HEK293T (cell line): ENCODE results near the gene KLHDC10.

Experiments used
- CTCF ChIA-PET: fragments of 350-600 bp; formaldehyde crosslinking; extraction: SDS; loops from one replicate; lab custom pipeline; 2021; ENCODE audit warnings: antibody characterized with exemption, inconsistent platforms; lab: Yijun Ruan, JAX
- POLR2A ChIA-PET: fragments of 350-600 bp; formaldehyde crosslinking; extraction: SDS; loops from one replicate; lab custom pipeline; 2020; ENCODE audit warnings: antibody characterized with exemption, inconsistent platforms; lab: Yijun Ruan, JAX
- DNase-seq: peaks from one replicate; pipeline ENCODE4 v3.0.0; 2012; ENCODE audit warnings: mixed read lengths; ENCODE audit errors: extremely low spot score
- ARNT ChIP-seq: fragments of 450-650 bp; IDR thresholded peaks from 2 replicates; pipeline ENCODE4 v1.6.1; 2017; ENCODE audit warnings: mild to moderate bottlenecking
- BHLHE40 ChIP-seq: fragments of 450-650 bp; IDR thresholded peaks from 2 replicates; pipeline ENCODE4 v1.6.1; 2016; ENCODE audit warnings: mild to moderate bottlenecking, moderate library complexity, borderline replicate concordance
- CTBP1 ChIP-seq: fragments of 450-650 bp; IDR thresholded peaks from 2 replicates; pipeline ENCODE4 v1.6.1; 2016; ENCODE audit warnings: borderline replicate concordance
- ELF4 ChIP-seq: fragments of 450-650 bp; IDR thresholded peaks from 2 replicates; pipeline ENCODE4 v1.6.1; 2017; ENCODE audit warnings: antibody characterized with exemption
- FOXA1 ChIP-seq: fragments of 450-650 bp; IDR thresholded peaks from 2 replicates; pipeline ENCODE4 v1.6.1; 2016; ENCODE audit warnings: mild to moderate bottlenecking
- FOXK2 ChIP-seq: fragments of 450-650 bp; IDR thresholded peaks from 2 replicates; pipeline ENCODE4 v1.6.1; 2016; ENCODE audit warnings: mild to moderate bottlenecking
- FOXM1 ChIP-seq: fragments of 450-650 bp; IDR thresholded peaks from 2 replicates; pipeline ENCODE4 v1.6.1; 2017; ENCODE audit warnings: mild to moderate bottlenecking, borderline replicate concordance
- HDGF ChIP-seq: fragments of 450-650 bp; IDR thresholded peaks from 2 replicates; pipeline ENCODE4 v1.6.1; 2017; ENCODE audit warnings: antibody characterized with exemption, borderline replicate concordance
- L3MBTL2 ChIP-seq: fragments of 450-650 bp; conservative IDR thresholded peaks from 2 replicates; pipeline ENCODE4 v1.6.1; 2016; ENCODE audit warnings: mild to moderate bottlenecking
- LEF1 ChIP-seq: fragments of 450-650 bp; IDR thresholded peaks from 2 replicates; pipeline ENCODE4 v1.6.1; 2017; ENCODE audit warnings: mild to moderate bottlenecking, borderline replicate concordance
- NFRKB ChIP-seq: fragments of 450-650 bp; IDR thresholded peaks from 2 replicates; pipeline ENCODE4 v1.6.1; 2016; ENCODE audit warnings: mild to moderate bottlenecking, moderate library complexity
- SP1 ChIP-seq: fragments of 450-650 bp; IDR thresholded peaks from 2 replicates; pipeline ENCODE4 v1.6.1; 2017
- SUZ12 ChIP-seq: fragments of 450-650 bp; IDR thresholded peaks from 2 replicates; pipeline ENCODE4 v1.6.1; 2016; ENCODE audit warnings: mild to moderate bottlenecking
- TARDBP ChIP-seq: fragments of 450-650 bp; IDR thresholded peaks from 2 replicates; pipeline ENCODE4 v1.6.1; 2016
- ZNF384 ChIP-seq: fragments of 450-650 bp; IDR thresholded peaks from 2 replicates; pipeline ENCODE4 v1.6.1; 2016
- TF ChIP-seq, protein P1 (sequence below): fragments of 450-650 bp; IDR thresholded peaks from 2 replicates; pipeline ENCODE4 v1.6.1; 2016

KLHDC10 gene

DNA sequence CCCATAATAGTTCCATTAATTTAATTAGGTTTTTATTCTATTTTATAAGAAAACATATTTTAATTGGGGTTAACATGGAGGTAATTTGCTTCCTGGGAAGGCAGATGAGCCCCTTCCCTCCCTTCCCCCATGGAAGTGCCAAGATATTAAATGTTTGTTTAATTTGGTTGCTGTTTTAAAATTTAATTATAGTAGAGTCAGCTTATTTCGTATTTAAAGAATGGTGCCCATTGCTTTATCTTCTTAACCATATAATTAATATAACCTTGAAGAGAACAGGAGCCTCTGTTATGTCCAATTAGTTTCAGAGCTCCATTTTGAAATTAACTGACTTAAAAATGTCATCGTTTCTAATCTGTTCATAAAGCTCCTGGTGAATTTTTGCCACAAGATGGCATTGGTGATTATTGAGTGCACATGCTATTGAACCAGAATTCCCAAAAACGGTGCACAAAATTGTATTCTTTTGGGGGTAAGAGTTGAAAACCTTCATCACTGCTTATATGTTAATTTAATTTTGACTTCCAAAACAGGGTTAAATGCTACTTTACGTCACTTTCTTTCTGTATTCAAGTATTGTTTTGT, 26.0 kb downstream of the KLHDC10 start:
- TF ChIP-seq ZNF384 (no peak), CTBP1 (no peak), LEF1 (no peak), NFRKB (no peak), SUZ12 (no peak), HDGF (no peak), SP1 (no peak), BHLHE40 (no peak), ELF4 (no peak), FOXM1 (no peak), ARNT (no peak), FOXA1 (no peak), FOXK2 (no peak), TARDBP (no peak), L3MBTL2 (no peak)
- TF ChIP-seq, protein P1, sequence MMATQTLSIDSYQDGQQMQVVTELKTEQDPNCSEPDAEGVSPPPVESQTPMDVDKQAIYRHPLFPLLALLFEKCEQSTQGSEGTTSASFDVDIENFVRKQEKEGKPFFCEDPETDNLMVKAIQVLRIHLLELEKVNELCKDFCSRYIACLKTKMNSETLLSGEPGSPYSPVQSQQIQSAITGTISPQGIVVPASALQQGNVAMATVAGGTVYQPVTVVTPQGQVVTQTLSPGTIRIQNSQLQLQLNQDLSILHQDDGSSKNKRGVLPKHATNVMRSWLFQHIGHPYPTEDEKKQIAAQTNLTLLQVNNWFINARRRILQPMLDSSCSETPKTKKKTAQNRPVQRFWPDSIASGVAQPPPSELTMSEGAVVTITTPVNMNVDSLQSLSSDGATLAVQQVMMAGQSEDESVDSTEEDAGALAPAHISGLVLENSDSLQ: no peak
- no peak for DNase-seq
- ChIA-PET CTCF (interaction anchor here (0.8 to 1.4 kb wide), 2 partner anchors 12 to 24 kb away, joined by 3 to 5 read pairs; no protein-coding TSS in a partner anchor), POLR2A (no interaction called here)

DNA sequence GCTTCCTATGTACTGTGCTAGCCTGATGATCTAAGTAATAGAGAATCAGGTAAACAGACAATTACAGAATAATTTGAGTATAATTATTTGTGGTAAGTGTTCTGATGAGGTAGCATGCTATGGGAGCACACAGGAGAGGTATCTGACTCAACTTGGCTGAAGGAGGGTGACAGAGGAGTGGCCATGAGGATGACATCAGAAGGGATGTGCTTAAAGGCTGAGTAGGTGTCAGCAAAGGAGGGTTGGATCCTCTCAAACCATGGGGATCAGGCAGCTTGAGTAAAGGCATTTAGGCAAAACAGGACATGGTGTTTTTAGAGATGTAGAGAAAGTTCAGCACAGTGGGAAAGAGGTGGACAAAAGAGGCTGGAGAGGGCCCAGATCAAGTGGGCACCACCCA, 29.0 kb downstream of the KLHDC10 start:
- TF ChIP-seq SP1 (no peak), CTBP1 (no peak), FOXA1 (no peak), SUZ12 (no peak), FOXM1 (no peak), ELF4 (no peak), NFRKB (no peak), TARDBP (no peak), HDGF (no peak), ARNT (no peak), FOXK2 (no peak), BHLHE40 (no peak), L3MBTL2 (no peak), LEF1 (no peak), ZNF384 (no peak)
- TF ChIP-seq, protein P1: no peak
- no peak for DNase-seq
- ChIA-PET POLR2A (interaction anchor here (0.8 kb wide), 1 partner anchor 30 kb away, joined by 3 read pairs; no protein-coding TSS in a partner anchor), CTCF (no interaction called here)

DNA sequence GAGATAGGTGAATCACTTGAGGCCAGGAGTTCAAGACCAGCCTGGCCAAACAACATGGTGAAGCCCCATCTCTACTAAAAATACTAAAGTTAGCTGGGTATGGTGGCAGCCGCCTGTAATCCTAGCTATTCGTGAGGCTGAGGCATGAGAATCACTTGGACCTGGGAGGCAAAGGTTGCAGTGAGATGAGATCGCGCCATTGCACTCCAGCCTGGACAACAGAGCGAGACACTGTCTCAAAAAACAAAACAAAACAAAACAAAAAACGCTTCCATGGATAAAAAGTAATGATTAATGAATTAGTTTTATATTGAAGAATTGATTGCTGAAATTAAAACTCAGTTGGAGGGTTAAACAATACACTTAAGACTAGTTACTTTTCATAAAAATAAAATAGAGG, 32.3 kb downstream of the KLHDC10 start:
- CTCF ChIA-PET: no interaction called here
- DNase-seq: no peak
- POLR2A ChIA-PET: no interaction called here

DNA sequence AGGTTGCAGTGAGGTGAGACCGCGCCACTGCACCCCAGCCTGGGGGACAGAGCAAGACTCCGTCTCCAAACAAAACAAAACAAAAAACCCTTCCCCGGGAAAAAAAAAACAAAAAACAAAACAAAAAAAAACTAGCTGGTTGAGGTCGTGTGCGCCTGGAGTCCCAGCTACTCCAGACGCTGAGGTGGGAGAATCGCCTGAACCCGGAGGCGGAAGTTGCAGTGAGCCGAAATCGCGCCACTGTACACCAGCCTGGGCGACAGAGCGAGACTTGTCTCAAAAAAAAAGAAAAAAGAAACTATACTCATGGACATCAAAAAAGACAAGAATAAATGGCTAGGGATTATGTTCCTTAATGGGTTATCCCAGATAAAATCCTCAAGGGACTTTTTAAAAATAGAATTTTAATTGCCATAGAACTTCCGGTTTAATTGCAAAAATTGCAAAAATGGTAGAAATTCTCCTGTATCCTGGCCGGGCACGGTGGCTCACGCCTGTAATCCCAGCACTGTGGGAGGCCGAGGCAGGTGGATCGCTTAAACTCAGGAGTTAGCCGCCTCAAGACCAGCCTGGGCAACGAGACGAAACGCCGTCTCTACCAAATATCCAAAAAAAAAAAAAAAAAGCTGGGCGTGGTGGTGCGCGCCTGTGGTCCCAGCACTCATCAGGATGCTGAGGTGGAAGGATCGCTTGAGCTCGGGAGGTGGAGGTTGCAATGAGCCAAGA, 37.8 kb downstream of the KLHDC10 start:
- ChIA-PET CTCF (no interaction called here), POLR2A (interaction anchor here (0.6 kb wide), 1 partner anchor 63 kb away, joined by 3 read pairs; no protein-coding TSS in a partner anchor)
- DNase-seq: no peak
- no peak for TF ChIP-seq TARDBP
- TF ChIP-seq CTBP1: no peak
- no peak for TF ChIP-seq FOXK2
- no peak for TF ChIP-seq ARNT
- no peak for TF ChIP-seq SUZ12
- TF ChIP-seq ELF4: no peak

More for the DNA sequence above, 32.3 kb downstream of the KLHDC10 start:
- TF ChIP-seq, protein P1: no peak
- TF ChIP-seq ZNF384: no peak
- no peak for TF ChIP-seq L3MBTL2
- TF ChIP-seq ELF4: no peak
- TF ChIP-seq CTBP1: no peak

DNA sequence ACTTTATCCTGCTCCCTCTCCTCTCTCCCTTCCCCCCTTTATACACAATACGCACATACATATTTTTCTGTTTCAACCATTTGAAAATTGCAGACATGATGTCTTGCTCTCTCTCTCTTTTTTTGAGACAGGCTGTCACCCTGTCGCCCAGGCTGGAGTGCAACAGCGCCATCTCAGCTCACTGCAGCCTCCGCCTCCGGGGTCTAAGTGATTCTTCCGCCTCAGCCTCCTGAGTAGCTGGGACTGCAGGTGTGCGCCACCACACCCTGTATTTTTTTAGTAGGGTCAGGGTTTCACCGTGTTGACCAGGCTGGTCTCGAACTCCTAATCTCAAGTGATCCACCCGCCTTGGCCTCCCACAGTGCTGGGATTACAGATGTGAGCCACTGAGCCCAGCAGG, 38.5 kb downstream of the KLHDC10 start:
- no peak for TF ChIP-seq HDGF
- TF ChIP-seq SP1: no peak
- TF ChIP-seq FOXM1: no peak
- TF ChIP-seq, protein P1: no peak
- no peak for TF ChIP-seq ARNT
- no peak for TF ChIP-seq ZNF384
- no peak for TF ChIP-seq TARDBP
- no peak for TF ChIP-seq FOXK2
- TF ChIP-seq BHLHE40: no peak
- no peak for TF ChIP-seq NFRKB
- TF ChIP-seq FOXA1: no peak
- no peak for TF ChIP-seq CTBP1
- POLR2A ChIA-PET: no interaction called here
- CTCF ChIA-PET: interaction anchor here (0.7 kb wide), 1 partner anchor 9 kb away, joined by 3 read pairs; no protein-coding TSS in a partner anchor
- DNase-seq: no peak
